Epithelial cell of esophagus (primary cell): Measurements from ENCODE around the gene CLDN6.

Experiments
- DNase-seq: peaks from one replicate; pipeline ENCODE4 v3.0.0; 2010; ENCODE audit warnings: low read depth
- H3K4me3 ChIP-seq: 2 replicates; pipeline ENCODE4 v1.5.1; 2011; ENCODE audit warnings: mild to moderate bottlenecking, low read length, control low read depth
- TF ChIP-seq, protein P1 (sequence below): IDR thresholded peaks from 2 replicates; pipeline ENCODE4 v1.5.1; 2011; ENCODE audit warnings: low read depth, mild to moderate bottlenecking, low read length, control low read depth, inconsistent platforms; ENCODE audit not compliant: insufficient read depth; ENCODE audit errors: missing control alignments

The CLDN6 gene

DNA sequence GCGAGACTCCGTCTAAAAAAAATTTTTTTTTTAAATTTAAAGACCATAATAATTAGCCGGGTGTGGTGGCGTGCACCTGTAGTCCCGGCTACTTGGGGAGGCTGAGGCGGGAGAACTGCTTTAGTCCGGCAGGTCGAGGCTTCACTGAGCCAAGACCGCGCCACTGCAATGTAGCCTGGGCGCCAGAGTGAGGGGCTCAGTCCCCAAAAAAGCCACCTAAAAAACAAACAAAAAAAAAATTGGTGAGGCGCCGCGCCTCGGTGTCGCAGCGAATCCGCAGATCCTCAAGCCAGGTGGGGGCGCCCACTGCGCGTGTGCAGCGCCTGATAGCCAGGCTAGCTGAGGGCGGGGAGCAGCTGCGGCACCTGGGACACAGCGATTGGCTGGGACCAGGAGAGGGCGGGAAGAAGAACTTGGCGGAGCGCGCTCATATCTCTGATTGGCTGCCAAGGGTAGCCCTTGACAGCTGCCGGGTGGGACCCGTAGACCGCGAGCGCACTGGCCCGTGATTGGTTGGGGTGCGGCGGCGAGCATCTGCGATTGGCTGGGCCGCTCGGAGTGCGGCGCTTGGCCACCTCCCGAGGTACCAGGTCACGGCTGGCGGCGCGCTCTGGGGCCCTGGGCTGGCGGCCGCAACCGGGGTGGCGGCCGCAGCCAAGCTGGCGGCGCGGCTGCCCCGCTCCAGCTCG is 14.3 kb downstream of the CLDN6 start:
- DNase-seq = peak; percentile 100
- TF ChIP-seq, protein P1, sequence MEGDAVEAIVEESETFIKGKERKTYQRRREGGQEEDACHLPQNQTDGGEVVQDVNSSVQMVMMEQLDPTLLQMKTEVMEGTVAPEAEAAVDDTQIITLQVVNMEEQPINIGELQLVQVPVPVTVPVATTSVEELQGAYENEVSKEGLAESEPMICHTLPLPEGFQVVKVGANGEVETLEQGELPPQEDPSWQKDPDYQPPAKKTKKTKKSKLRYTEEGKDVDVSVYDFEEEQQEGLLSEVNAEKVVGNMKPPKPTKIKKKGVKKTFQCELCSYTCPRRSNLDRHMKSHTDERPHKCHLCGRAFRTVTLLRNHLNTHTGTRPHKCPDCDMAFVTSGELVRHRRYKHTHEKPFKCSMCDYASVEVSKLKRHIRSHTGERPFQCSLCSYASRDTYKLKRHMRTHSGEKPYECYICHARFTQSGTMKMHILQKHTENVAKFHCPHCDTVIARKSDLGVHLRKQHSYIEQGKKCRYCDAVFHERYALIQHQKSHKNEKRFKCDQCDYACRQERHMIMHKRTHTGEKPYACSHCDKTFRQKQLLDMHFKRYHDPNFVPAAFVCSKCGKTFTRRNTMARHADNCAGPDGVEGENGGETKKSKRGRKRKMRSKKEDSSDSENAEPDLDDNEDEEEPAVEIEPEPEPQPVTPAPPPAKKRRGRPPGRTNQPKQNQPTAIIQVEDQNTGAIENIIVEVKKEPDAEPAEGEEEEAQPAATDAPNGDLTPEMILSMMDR = peak; percentile 52
- no peak overlapping the region for H3K4me3 ChIP-seq

DNA sequence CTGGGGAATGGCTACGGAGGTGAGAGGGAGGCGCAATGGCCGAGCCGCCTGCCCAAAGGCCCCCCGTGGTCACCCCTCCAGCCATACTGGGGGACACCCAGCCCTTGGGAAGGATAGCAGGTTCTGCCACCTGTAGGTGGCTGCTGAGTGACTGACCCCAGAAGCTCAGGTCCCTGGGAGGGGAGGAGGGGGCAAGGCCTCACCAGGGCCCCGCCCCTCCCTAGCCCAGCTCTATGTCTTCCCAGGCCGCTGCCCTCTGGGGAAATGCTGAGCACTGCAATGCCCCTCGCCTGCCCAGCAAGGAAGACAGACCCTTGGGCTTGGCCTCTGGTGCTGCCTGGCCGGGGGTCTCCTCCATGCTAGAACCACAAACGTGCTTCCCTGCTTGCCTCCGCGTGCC is 16.7 kb downstream of the CLDN6 start:
- TF ChIP-seq, protein P1 = no peak
- DNase-seq = no peak
- H3K4me3 ChIP-seq = no peak overlapping the region

DNA sequence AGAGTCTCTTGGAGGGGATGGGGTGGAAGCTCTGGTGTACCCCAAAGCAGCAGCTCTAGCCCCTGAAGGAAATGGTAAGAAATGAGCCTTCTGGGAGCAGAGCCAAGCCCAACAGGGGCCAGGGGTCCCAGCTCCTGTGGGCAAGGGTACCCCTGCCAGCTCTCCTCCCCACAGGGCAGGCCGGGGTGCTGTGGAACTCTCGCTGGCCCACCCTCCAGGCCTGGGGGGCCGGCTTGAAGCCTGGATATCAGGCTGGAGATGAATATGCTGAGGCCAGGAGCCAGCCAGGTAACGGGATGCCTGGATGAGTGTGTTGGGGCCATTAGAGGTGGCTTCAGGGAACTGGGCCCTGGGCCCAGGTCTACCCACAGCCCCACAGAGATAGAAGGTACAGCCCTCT is 17.4 kb downstream of the CLDN6 start:
- TF ChIP-seq, protein P1 = no peak
- no peak for DNase-seq
- no peak overlapping the region for H3K4me3 ChIP-seq

DNA sequence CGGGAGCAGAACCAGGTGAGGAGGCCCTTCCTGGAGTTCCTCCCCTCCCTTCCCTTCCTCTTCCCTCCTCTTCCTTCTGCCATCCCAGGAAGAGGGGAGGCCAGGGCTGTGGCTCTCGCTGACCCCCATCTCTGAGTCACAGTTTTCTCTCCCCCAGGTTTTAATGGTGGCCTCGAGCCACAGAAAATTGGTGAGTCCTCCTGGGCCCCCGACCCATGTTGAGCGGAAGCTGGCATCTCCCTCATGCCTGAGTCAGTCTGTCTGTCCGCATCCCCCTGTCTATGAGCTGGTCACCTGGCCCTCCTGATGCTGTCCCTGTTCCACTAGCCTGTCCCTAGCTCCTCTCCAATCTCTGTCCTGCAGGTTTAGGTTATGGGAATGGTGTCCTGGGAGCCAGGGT is 18.1 kb downstream of the CLDN6 start:
- TF ChIP-seq, protein P1 = no peak
- H3K4me3 ChIP-seq = no peak overlapping the region
- DNase-seq = no peak

DNA sequence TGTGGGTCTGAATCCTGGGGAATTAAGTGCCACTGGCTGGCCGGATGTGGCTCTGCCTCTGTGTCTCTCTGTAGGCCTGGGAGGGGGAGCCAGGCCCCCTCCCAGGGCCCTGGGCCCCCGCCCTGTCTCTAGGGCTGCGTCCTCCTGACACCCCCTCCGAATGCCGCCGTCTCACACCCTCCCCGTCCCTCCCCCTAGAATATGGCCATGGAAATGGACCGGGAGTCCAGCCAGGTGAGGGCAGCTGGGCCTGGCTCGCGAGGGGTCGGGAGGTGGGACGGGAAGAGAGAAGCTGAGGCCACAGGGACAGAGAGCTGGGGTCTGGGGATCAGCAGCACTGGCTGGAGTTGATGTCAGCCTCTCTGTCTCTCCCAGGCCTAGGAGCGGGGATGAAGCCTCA is 21.7 kb downstream of the CLDN6 start:
- H3K4me3 ChIP-seq = no peak overlapping the region
- no peak for DNase-seq
- TF ChIP-seq, protein P1 = no peak

DNA sequence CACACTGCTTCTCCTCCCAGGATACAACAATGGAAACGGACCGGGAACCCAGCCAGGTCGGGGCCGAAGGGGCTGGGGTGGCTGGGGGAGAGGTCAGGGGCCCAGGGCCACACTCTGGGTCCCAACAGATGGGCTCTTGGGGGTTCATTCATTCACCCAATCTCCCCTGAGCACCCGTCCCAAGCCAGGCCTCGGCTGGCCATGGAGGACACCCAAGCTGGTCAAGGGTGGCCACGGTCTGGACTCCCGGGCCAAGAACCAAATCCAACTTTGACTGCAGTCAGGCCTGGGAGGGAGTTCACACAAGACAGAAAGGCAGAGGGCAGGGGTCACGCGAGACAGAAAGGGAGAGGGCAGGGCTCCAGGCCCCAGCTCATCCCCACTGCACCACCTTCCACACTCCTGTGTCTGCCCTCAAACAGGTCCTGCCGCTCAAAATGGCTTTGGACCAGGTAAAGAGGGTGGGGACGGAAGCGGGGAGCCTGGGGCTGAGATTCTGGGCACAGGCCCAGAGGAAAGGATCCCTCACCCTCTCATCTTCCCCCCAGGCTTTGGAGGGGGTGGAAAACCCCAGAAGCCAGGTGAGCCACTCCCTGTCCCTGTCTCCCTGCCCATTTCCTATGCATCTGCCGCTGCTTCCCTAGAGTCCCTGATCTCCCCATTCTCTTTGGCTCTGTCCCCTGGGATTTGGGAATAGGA is 25.5 kb downstream of the CLDN6 start:
- H3K4me3 ChIP-seq = no peak overlapping the region
- TF ChIP-seq, protein P1 = no peak
- peak; percentile 77 for DNase-seq
